Daoy (cell line): Measurements from ENCODE around the gene MYOG. TPM values are rescaled to one million over a fixed set of nuclear protein-coding genes. Genes with fewer than 3 reads are reported as not detected.

Experiments
- total RNA-seq: library from RNA; depleted of rRNA; stranded (reverse); fragments of >200 nt; shearing (Covaris generic); gene quantifications from 2 replicates; pipeline ENCODE4 v1.2.3, GENCODE V29; 2014; rRNA removed

MYOG gene
- total RNA-seq, 1 experiment from 2014 or later, result not detected

Other genes starting within 250 kb of the MYOG start
- gene RABIF, start 196.9 kb downstream of the MYOG start, total RNA-seq, result 5.8 and 5.9 TPM in 2 replicates
- 22.4 and 34.8 TPM in 2 replicates for gene KLHL12, start 158.8 kb downstream of the MYOG start, total RNA-seq
- 86.9 and 114 TPM in 2 replicates for gene ADIPOR1, start 127.7 kb downstream of the MYOG start, total RNA-seq
- gene CYB5R1, start 118.8 kb downstream of the MYOG start, total RNA-seq, result 21.6 and 30.0 TPM in 2 replicates
- 94.8 and 121 TPM in 2 replicates for gene TMEM183A, start 78.6 kb downstream of the MYOG start, total RNA-seq
- 0.11 TPM in 1 of 2 replicates, not detected in the other for gene PPFIA4, start 59.5 kb downstream of the MYOG start, total RNA-seq
- gene ADORA1, start 41.7 kb upstream of the MYOG start, total RNA-seq, result 0.89 and 2.7 TPM in 2 replicates
- gene MYBPH, start 89.8 kb upstream of the MYOG start, total RNA-seq, result not detected in 2 replicates
- not detected in 2 replicates for gene CHI3L1, start 100.7 kb upstream of the MYOG start, total RNA-seq
- not detected in 2 replicates for gene CHIT1, start 143.7 kb upstream of the MYOG start, total RNA-seq
- 2.2 and 2.6 TPM in 2 replicates for gene BTG2, start 219.5 kb upstream of the MYOG start, total RNA-seq